OCI-LY3 (cell line): ENCODE measurements around the gene XRCC2.

Experiments
- H2AFZ ChIP-seq: fragments of 200-600, 300-600 bp; shearing (Covaris generic); 2 replicates; pipeline ENCODE4 v1.6.0; 2014; ENCODE audit warnings: antibody characterized with exemption, low read depth, low read length
- H3K27ac ChIP-seq: fragments of 200-600, 300-600 bp; sonication (generic); 2 replicates; pipeline ENCODE4 v1.5.1; 2014; ENCODE audit warnings: mild to moderate bottlenecking, low read length, moderate library complexity, mixed read lengths
- H3K27me3 ChIP-seq: fragments of 200-600, 300-600 bp; sonication (generic); 2 replicates; pipeline ENCODE4 v1.6.1; 2014; ENCODE audit warnings: low read depth, low read length, mixed read lengths
- H3K36me3 ChIP-seq: fragments of 200-600, 300-600 bp; sonication (generic); replicated peaks from 2 replicates; pipeline ENCODE3; 2014; ENCODE audit warnings: low read depth, low read length, mixed read lengths
- H3K4me1 ChIP-seq: fragments of 300-600, 200-600 bp; sonication (generic); 2 replicates; pipeline ENCODE4 v1.6.1; 2014; ENCODE audit warnings: low read length, mixed read lengths
- H3K4me2 ChIP-seq: fragments of 200-600, 300-600 bp; sonication (generic); 2 replicates; pipeline ENCODE4 v1.6.1; 2014; ENCODE audit warnings: low read length, mixed read lengths
- H3K4me3 ChIP-seq: fragments of 300-600, 200-600 bp; sonication (generic); 2 replicates; pipeline ENCODE4 v1.5.1; 2014; ENCODE audit warnings: antibody characterized with exemption, mild to moderate bottlenecking, low read length, moderate library complexity
- H3K79me2 ChIP-seq: fragments of 300-600, 200-600 bp; shearing (Covaris generic); 2 replicates; pipeline ENCODE4 v1.6.1; 2014; ENCODE audit warnings: mild to moderate bottlenecking, low read length, mixed read lengths
- H3K9ac ChIP-seq: fragments of 300-600, 200-600 bp; shearing (Covaris generic); 2 replicates; pipeline ENCODE4 v1.6.0; 2014; ENCODE audit warnings: mild to moderate bottlenecking, low read length, moderate library complexity
- H3K9me3 ChIP-seq: fragments of 200-600, 300-600 bp; shearing (Covaris generic); 2 replicates; pipeline ENCODE4 v1.6.1; 2014; ENCODE audit warnings: low read length, mixed read lengths; ENCODE audit not compliant: insufficient read depth
- H4K20me1 ChIP-seq: fragments of 200-600, 300-600 bp; sonication (generic); 2 replicates; pipeline ENCODE4 v1.6.1; 2016; ENCODE audit warnings: low read length, mixed read lengths; ENCODE audit not compliant: insufficient read depth
- CTCF ChIP-seq: fragments of 200-600, 300-600 bp; sonication (generic); IDR thresholded peaks from 2 replicates; pipeline ENCODE4 v1.5.1; 2014; ENCODE audit warnings: antibody characterized with exemption, low read length, low read depth
- EZH2phosphoT487 ChIP-seq: fragments of 200-600 bp; shearing (Covaris generic); IDR thresholded peaks from 2 replicates; pipeline ENCODE4 v1.6.1; 2018; ENCODE audit warnings: antibody characterized with exemption, mixed run types, low read depth

The XRCC2 gene

GRCh38 chr7:152601305-152601798 lies 74.6 kb downstream of the XRCC2 start:
- TF ChIP-seq CTCF (no peak), EZH2phosphoT487 (no peak)
- Histone ChIP-seq H3K4me3 (no peak overlapping the region), H3K9me3 (no peaks in the 10 kb centered on the region), H4K20me1 (no peaks in the 10 kb centered on the region), H3K27ac (no peak overlapping the region), H3K36me3 (no peaks in the 10 kb centered on the region), H3K27me3 (no peaks in the 10 kb centered on the region), H2AFZ (no peak overlapping the region), H3K9ac (no peak overlapping the region), H3K4me1 (no peaks in the 10 kb centered on the region), H3K4me2 (no peak overlapping the region), H3K79me2 (no peaks in the 10 kb centered on the region)

- Histone ChIP-seq H2AFZ (no peak overlapping the region), H3K36me3 (no peaks in the 10 kb centered on the region), H4K20me1 (no peaks in the 10 kb centered on the region), H3K27me3 (no peaks in the 10 kb centered on the region), H3K9me3 (no peaks in the 10 kb centered on the region), H3K9ac (no peak overlapping the region), H3K4me1 (no peaks in the 10 kb centered on the region), H3K79me2 (no peaks in the 10 kb centered on the region), H3K27ac (no peak overlapping the region), H3K4me3 (no peak overlapping the region), H3K4me2 (no peak overlapping the region)
- TF ChIP-seq CTCF (no peak), EZH2phosphoT487 (no peak)
These were observed 75.7 kb downstream of the XRCC2 start for GRCh38 chr7:152600266-152600665.

GRCh38 chr7:152597507-152597906 lies 78.4 kb downstream of the XRCC2 start:
- no peaks in the 10 kb centered on the region for H3K9me3 ChIP-seq
- H3K4me3 ChIP-seq = no peak overlapping the region
- H3K27me3 ChIP-seq = no peaks in the 10 kb centered on the region
- no peak for TF ChIP-seq EZH2phosphoT487
- no peak for TF ChIP-seq CTCF
- no peak overlapping the region for H2AFZ ChIP-seq
- H3K9ac ChIP-seq = no peak overlapping the region
- no peak overlapping the region for H3K27ac ChIP-seq
- no peaks in the 10 kb centered on the region for H3K79me2 ChIP-seq
- no peaks in the 10 kb centered on the region for H4K20me1 ChIP-seq
- no peaks in the 10 kb centered on the region for H3K36me3 ChIP-seq
- no peaks in the 10 kb centered on the region for H3K4me1 ChIP-seq
- no peak overlapping the region for H3K4me2 ChIP-seq

GRCh38 chr7:152596824-152597223 lies 79.1 kb downstream of the XRCC2 start:
- Histone ChIP-seq H3K4me2 (no peak overlapping the region), H3K4me3 (no peak overlapping the region)

More at GRCh38 chr7:152596824-152597223, 79.1 kb downstream of the XRCC2 start:
- Histone ChIP-seq H3K4me1 (no peaks in the 10 kb centered on the region), H3K27me3 (no peaks in the 10 kb centered on the region), H3K36me3 (no peaks in the 10 kb centered on the region), H4K20me1 (no peaks in the 10 kb centered on the region), H2AFZ (no peak overlapping the region), H3K27ac (no peak overlapping the region), H3K79me2 (no peaks in the 10 kb centered on the region), H3K9ac (no peak overlapping the region), H3K9me3 (no peaks in the 10 kb centered on the region)
- TF ChIP-seq EZH2phosphoT487 = no peak
- TF ChIP-seq CTCF = no peak
